ENCODE measurements around the gene NXPH4. TPM values are rescaled to one million over a fixed set of nuclear protein-coding genes. Genes with fewer than 3 reads are reported as not detected.
A peak's percentile ranks its signal among the peaks of the same experiment; 100 is the strongest.

Gene NXPH4
- total RNA-seq, 2 donors from 2014 or later: 0.81 TPM; not detected in 1

- Histone ChIP-seq H3K27me3 (replicated peaks; ENCODE audit: insufficient read depth) (peaks cover 18% of the 10 kb centered on the region), H3K4me3 (peak overlapping the region; percentile 81), H3K4me1 (ENCODE audit: control insufficient read depth in 1 of 2, low read depth in 2 of 2) (peaks cover 33 to 63% of the 10 kb centered on the region in 2 donors), H3K36me3 (no peaks in the 10 kb centered on the region), H3K27ac (no peak overlapping the region), H3K9me3 (no peaks in the 10 kb centered on the region)
- DNase-seq (ENCODE audit: low spot score) (no peak), ATAC-seq (ENCODE audit: insufficient number of reproducible peaks, low FRiP score, low read depth) (no peak)
- TF ChIP-seq CTCF (IDR thresholded peaks at IDR 0.05): no peak
These were observed 24.4 kb downstream of the NXPH4 start for GRCh38 chr12:57240926-57241401.

DNA sequence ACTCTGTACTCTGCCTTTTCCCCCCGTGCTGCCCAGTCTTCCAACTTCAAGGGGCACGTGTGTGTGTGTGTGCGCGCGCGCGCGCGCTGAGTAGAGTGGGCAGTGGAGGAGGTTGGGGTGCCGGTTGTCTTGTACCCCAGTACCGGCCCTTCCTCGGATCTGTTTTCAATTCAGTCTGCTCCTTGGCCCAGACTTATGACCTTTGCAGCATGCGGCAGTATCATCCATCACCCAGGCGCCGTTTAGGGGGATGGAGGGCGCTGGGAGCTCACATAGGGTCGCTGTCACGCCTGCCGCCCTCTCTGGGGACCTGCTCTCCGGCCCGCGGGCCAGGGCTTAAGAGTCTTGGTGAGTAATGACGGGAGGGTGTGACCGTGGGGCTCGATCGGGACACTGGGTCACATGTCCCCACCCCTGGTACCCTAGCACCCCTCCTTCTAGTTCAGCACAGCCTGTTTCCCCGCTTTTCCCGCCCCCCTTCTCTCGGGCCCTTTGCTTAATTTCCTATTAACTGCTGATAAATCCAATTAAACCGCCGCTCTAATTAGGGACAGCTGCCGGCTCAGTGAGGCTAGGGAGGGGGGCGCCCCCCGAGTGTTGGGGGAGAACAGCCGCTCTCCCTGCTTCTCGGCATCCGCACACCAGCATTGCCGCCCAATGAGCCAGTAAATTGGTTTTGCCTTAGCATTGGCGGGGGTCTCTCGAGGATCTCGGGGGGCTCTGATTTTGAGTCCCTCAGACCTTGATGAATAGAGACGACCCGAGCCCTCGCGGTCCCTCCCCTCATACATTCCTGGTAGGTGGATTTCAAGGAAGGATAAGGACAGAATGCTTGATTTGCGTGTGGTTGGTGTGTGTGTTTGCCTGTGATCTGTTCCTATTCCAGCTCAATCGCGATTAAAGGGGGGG lies 25.1 kb downstream of the NXPH4 start:
- Histone ChIP-seq H3K27me3 (replicated peaks; ENCODE audit: insufficient read depth) (peaks cover 18% of the 10 kb centered on the region), H3K4me1 (ENCODE audit: control insufficient read depth in 1 of 2, low read depth in 2 of 2) (peaks cover 33 to 63% of the 10 kb centered on the region in 2 donors), H3K27ac (peak overlapping the region in 1 of 2 donors; percentile 8), H3K4me3 (no peak overlapping the region), H3K36me3 (no peaks in the 10 kb centered on the region), H3K9me3 (no peaks in the 10 kb centered on the region)
- no peak for TF ChIP-seq CTCF (IDR thresholded peaks at IDR 0.05)
- DNase-seq (ENCODE audit: low spot score): no peak
- no peak for ATAC-seq (ENCODE audit: insufficient number of reproducible peaks, low FRiP score, low read depth)

- Histone ChIP-seq H3K4me3 (peak overlapping the region; percentile 63), H3K36me3 (no peaks in the 10 kb centered on the region), H3K27ac (no peak overlapping the region), H3K4me1 (ENCODE audit: control insufficient read depth in 1 of 2, low read depth in 2 of 2) (peaks cover 33 to 63% of the 10 kb centered on the region in 2 donors), H3K27me3 (replicated peaks; ENCODE audit: insufficient read depth) (peaks cover 18% of the 10 kb centered on the region), H3K9me3 (no peaks in the 10 kb centered on the region)
- TF ChIP-seq CTCF (IDR thresholded peaks at IDR 0.05): no peak
- no peak for ATAC-seq (ENCODE audit: insufficient number of reproducible peaks, low FRiP score, low read depth)
- DNase-seq (ENCODE audit: low spot score): no peak
These were observed 25.7 kb downstream of the NXPH4 start for GRCh38 chr12:57242329-57242690.

DNA sequence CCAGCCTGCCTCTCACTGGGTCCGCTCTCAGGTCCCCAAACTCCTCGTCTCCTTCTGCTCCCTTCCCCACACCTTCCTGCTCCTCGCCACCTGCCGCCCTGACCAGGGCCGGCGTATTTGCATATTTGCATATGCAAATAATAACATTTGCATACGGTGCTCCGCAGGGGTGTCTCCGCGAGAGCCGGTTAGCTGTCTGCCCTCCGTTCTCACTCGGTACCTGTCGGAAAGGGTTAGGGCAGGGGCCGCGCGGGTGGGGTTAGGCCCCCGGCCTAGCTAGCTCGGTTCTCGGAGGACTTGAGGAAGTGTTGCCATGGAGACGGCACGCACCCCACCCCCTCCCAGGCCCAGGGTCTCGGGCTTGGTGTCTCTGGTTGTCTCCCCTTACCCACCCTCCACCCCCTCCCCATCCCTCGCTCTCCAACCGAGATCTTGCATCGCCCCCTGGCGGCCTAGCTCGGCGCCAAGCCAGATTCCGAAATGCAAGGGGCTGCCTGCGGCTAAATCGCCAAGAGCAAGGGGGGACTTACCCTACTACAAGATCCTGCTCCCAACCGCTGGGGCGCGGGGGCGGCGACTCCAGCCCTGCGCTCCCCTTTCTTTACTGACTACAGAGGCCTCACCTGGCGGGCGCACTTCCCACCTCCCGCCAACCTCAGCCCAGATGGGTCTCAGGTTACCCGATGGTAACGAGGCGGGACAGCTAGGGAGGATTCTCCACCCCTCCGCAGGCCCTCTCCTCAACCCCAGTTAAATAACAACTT lies 26.3 kb downstream of the NXPH4 start:
- peaks cover 33 to 60% of the 10 kb centered on the region in 2 donors for H3K4me1 ChIP-seq (ENCODE audit: control insufficient read depth in 1 of 2, low read depth in 2 of 2)
- H3K27me3 ChIP-seq (replicated peaks; ENCODE audit: insufficient read depth): peaks cover 18% of the 10 kb centered on the region
- no peak for ATAC-seq (ENCODE audit: insufficient number of reproducible peaks, low FRiP score, low read depth)

More for the DNA sequence above, 26.3 kb downstream of the NXPH4 start:
- Histone ChIP-seq H3K9me3 (no peaks in the 10 kb centered on the region), H3K4me3 (peak overlapping the region; percentile 63), H3K27ac (no peak overlapping the region), H3K36me3 (no peaks in the 10 kb centered on the region)
- TF ChIP-seq CTCF (IDR thresholded peaks at IDR 0.05): peak; percentile 69
- DNase-seq (ENCODE audit: low spot score): no peak
